NOMO-1 (cell line): ENCODE measurements around the gene PDZD4.
"Not testable (repeated sequence)": the region's sequence is repeated elsewhere in the genome, so short reads cannot be mapped to it uniquely, and the experiment has no call there.

Experiments
- DNase-seq, 2 experiments: peaks; one replicate each; lab custom pipeline; 2025; ENCODE audit not compliant: unreplicated experiment in 2 of 2; lab: John Stamatoyannopoulos, UW

The PDZD4 gene

GRCh38 chrX:153844509-153845082, 14.3 kb upstream of the PDZD4 start:
- no peak for DNase-seq

- no peak for DNase-seq
Observed at GRCh38 chrX:153836921-153837320, 6.6 kb upstream of the PDZD4 start.

- no peak for DNase-seq
Observed at GRCh38 chrX:153832728-153833127, 2.4 kb upstream of the PDZD4 start.

GRCh38 chrX:153831429-153832150, 1.2 kb upstream of the PDZD4 start:
- peak; percentile 19 to 20 for DNase-seq

- DNase-seq: no peak
Observed at GRCh38 chrX:153830640-153831428, 490 bp upstream of the PDZD4 start.

- DNase-seq: no peak
Observed at GRCh38 chrX:153829549-153829798, 870 bp downstream of the PDZD4 start.

GRCh38 chrX:153828723-153829548, 1.4 kb downstream of the PDZD4 start:
- no peak for DNase-seq

GRCh38 chrX:153828308-153828707, 2.0 kb downstream of the PDZD4 start:
- no peak for DNase-seq

GRCh38 chrX:153827903-153828302, 2.4 kb downstream of the PDZD4 start:
- DNase-seq: no peak

GRCh38 chrX:153827016-153827415, 3.3 kb downstream of the PDZD4 start:
- no peak for DNase-seq

- DNase-seq: no peak
Observed at GRCh38 chrX:153825042-153825441, 5.3 kb downstream of the PDZD4 start.

GRCh38 chrX:153824348-153824747, 6.0 kb downstream of the PDZD4 start:
- DNase-seq: no peak

GRCh38 chrX:153821066-153821465, 9.3 kb downstream of the PDZD4 start:
- no peak for DNase-seq

GRCh38 chrX:153820601-153821000, 9.7 kb downstream of the PDZD4 start:
- no peak for DNase-seq

GRCh38 chrX:153819384-153820040, 10.8 kb downstream of the PDZD4 start:
- no peak for DNase-seq

GRCh38 chrX:153818571-153819383, 11.6 kb downstream of the PDZD4 start:
- DNase-seq: no peak

GRCh38 chrX:153818064-153818463, 12.3 kb downstream of the PDZD4 start:
- not testable (repeated sequence) for DNase-seq

GRCh38 chrX:153816831-153817690, 13.3 kb downstream of the PDZD4 start:
- DNase-seq: no peak
